H1 (cell line): ENCODE results near the gene PSG1. TPM values are rescaled to one million over a fixed set of nuclear protein-coding genes. Genes with fewer than 3 reads are reported as not detected.
"Not testable (repeated sequence)": the region's sequence is repeated elsewhere in the genome, so short reads cannot be mapped to it uniquely, and the experiment has no call there.

Source experiments
- CTCF ChIA-PET: fragments of 300-600 bp; sonication (Branson Sonifier 250); formaldehyde crosslinking; loops from one replicate; lab custom pipeline; 2021; ENCODE audit not compliant: partially characterized antibody; lab: Charles Lee
- POLR2A ChIA-PET: fragments of 300-600 bp; sonication (Branson Sonifier 250); formaldehyde crosslinking; loops from one replicate; lab custom pipeline; 2021; ENCODE audit warnings: inconsistent platforms; ENCODE audit not compliant: partially characterized antibody; lab: Charles Lee
- DNase-seq, 2 experiments: peaks; one replicate each; pipeline versions ENCODE4 v3.0.0 to v3.0.0-alpha.2; 2010 to 2022; ENCODE audit warnings: low spot score in 2 of 2, low read depth in 1 of 2, mixed read lengths in 1 of 2
- FAIRE-seq: peaks from 2 replicates; lab custom pipeline; 2011; peaks lifted over from hg19 to GRCh38; lab: Jason Lieb, UNC
- H2AFZ ChIP-seq: 2 replicates; pipeline ENCODE4 v1.8.1; 2012; ENCODE audit warnings: low read length, inconsistent platforms
- H2AK5ac ChIP-seq: 2 replicates; pipeline ENCODE4 v1.6.1; 2013; ENCODE audit warnings: low read depth, low read length
- H2BK120ac ChIP-seq: replicated peaks from 2 replicates; pipeline ENCODE3; 2013; ENCODE audit warnings: low read depth, low read length, inconsistent platforms
- H2BK12ac ChIP-seq: 2 replicates; pipeline ENCODE4 v1.6.1; 2013; ENCODE audit warnings: low read depth, low read length
- H2BK15ac ChIP-seq: 2 replicates; pipeline ENCODE4 v1.6.1; 2013; ENCODE audit warnings: low read length
- H2BK20ac ChIP-seq: 2 replicates; pipeline ENCODE4 v1.6.1; 2013; ENCODE audit warnings: low read length
- H2BK5ac ChIP-seq: 2 replicates; pipeline ENCODE4 v1.6.1; 2013; ENCODE audit warnings: low read depth, low read length
- H3K14ac ChIP-seq: 2 replicates; pipeline ENCODE4 v1.6.1; 2013; ENCODE audit warnings: inconsistent platforms; ENCODE audit not compliant: insufficient read length
- H3K18ac ChIP-seq: 2 replicates; pipeline ENCODE4 v1.6.1; 2013; ENCODE audit warnings: low read length; ENCODE audit errors: extremely low read depth
- H3K23ac ChIP-seq: 2 replicates; pipeline ENCODE4 v1.6.1; 2013; ENCODE audit warnings: inconsistent platforms; ENCODE audit not compliant: insufficient read length
- H3K23me2 ChIP-seq: 2 replicates; pipeline ENCODE4 v1.6.1; 2013; ENCODE audit warnings: low read depth, low read length
- H3K27ac ChIP-seq: 2 replicates; pipeline ENCODE4 v1.6.1; 2011; ENCODE audit warnings: low read depth, low read length, inconsistent platforms
- H3K27me3 ChIP-seq, 4 experiments: replicated peaks in 1 of 4; 1 replicate in 1 of 4; 2 replicates in 3 of 4; pipeline versions ENCODE4 v1.6.1 to v1.8.1; 2011 to 2013; ENCODE audit warnings: low read length in 3 of 4, mild to moderate bottlenecking in 3 of 4, inconsistent platforms in 2 of 4, mixed read lengths in 2 of 4, moderate library complexity in 1 of 4; ENCODE audit not compliant: control insufficient read depth in 3 of 4, insufficient read depth in 3 of 4; ENCODE audit errors: extremely low read depth in 1 of 4
- H3K36me3 ChIP-seq, 4 experiments: 2 replicates each; pipeline versions ENCODE4 v1.6.1 to v1.8.1; 2011 to 2013; ENCODE audit warnings: mild to moderate bottlenecking in 4 of 4, low read length in 3 of 4, moderate library complexity in 2 of 4, control low read depth in 1 of 4, inconsistent platforms in 1 of 4; ENCODE audit not compliant: insufficient read depth in 4 of 4, control insufficient read depth in 2 of 4
- H3K4ac ChIP-seq: replicated peaks from 2 replicates; pipeline ENCODE3; 2013; ENCODE audit warnings: low read length, low read depth, mixed read lengths, inconsistent platforms; ENCODE audit not compliant: insufficient read length
- H3K4me1 ChIP-seq, 4 experiments: replicated peaks in 1 of 4; 1 replicate in 1 of 4; 2 replicates in 3 of 4; pipeline versions ENCODE4 v1.6.1 to v1.8.1; 2011 to 2013; ENCODE audit warnings: low read length in 3 of 4, inconsistent platforms in 2 of 4, mixed read lengths in 1 of 4; ENCODE audit not compliant: insufficient read depth in 4 of 4, control insufficient read depth in 3 of 4
- H3K4me2 ChIP-seq, 2 experiments: 2 replicates each; pipeline versions ENCODE4 v1.6.1 to v1.8.1; 2011 to 2013; ENCODE audit warnings: low read depth in 2 of 2, low read length in 2 of 2, control low read depth in 1 of 2, inconsistent platforms in 1 of 2, mild to moderate bottlenecking in 1 of 2; ENCODE audit not compliant: insufficient read depth in 1 of 2
- H3K4me3 ChIP-seq, 4 experiments: fragments of 200-600, 300-600 bp in 1 of 4; sonication (generic), shearing (Covaris generic), sonication (Bioruptor Twin) in 1 of 4; 2 replicates each; pipeline versions ENCODE4 v1.5.1 to v1.8.1; 2011 to 2016; ENCODE audit warnings: low read length in 4 of 4, low read depth in 3 of 4, control low read depth in 2 of 4, inconsistent platforms in 2 of 4, mild to moderate bottlenecking in 2 of 4, mixed read lengths in 1 of 4, moderate library complexity in 1 of 4; ENCODE audit not compliant: insufficient read depth in 2 of 4; ENCODE audit errors: extremely low read depth in 1 of 4
- H3K56ac ChIP-seq: replicated peaks from 2 replicates; pipeline ENCODE3; 2013; ENCODE audit warnings: low read depth, mild to moderate bottlenecking, mixed read lengths, low read length, inconsistent platforms; ENCODE audit not compliant: insufficient read length
- H3K79me1 ChIP-seq: 2 replicates; pipeline ENCODE4 v1.6.1; 2013; ENCODE audit warnings: low read depth, low read length, control low read depth
- H3K79me2 ChIP-seq, 2 experiments: 2 replicates each; pipeline versions ENCODE4 v1.6.1 to v1.8.1; 2012 to 2013; ENCODE audit warnings: low read length in 2 of 2, mild to moderate bottlenecking in 2 of 2, inconsistent platforms in 1 of 2; ENCODE audit not compliant: insufficient read depth in 2 of 2, control insufficient read depth in 1 of 2
- H3K9ac ChIP-seq, 4 experiments: replicated peaks in 1 of 4; 1 replicate in 1 of 4; 2 replicates in 3 of 4; pipeline versions ENCODE4 v1.6.1 to v1.8.1; 2011 to 2013; ENCODE audit warnings: low read depth in 3 of 4, low read length in 3 of 4, control low read depth in 2 of 4, mild to moderate bottlenecking in 2 of 4, moderate library complexity in 2 of 4, inconsistent platforms in 1 of 4; ENCODE audit errors: extremely low read depth in 1 of 4
- H3K9me3 ChIP-seq, 2 experiments: 2 replicates each; pipeline versions ENCODE4 v1.6.1 to v1.8.1; 2012 to 2013; ENCODE audit warnings: mild to moderate bottlenecking in 2 of 2, moderate library complexity in 2 of 2, control low read depth in 1 of 2, inconsistent platforms in 1 of 2, low read depth in 1 of 2, low read length in 1 of 2, mixed read lengths in 1 of 2; ENCODE audit not compliant: insufficient read depth in 2 of 2
- H4K20me1 ChIP-seq, 2 experiments: replicated peaks in 1 of 2; 2 replicates each; pipeline versions ENCODE3 to v1.8.1; 2011 to 2013; ENCODE audit warnings: inconsistent platforms in 2 of 2, low read length in 2 of 2, mild to moderate bottlenecking in 1 of 2; ENCODE audit not compliant: insufficient read depth in 2 of 2, control insufficient read depth in 1 of 2
- H4K5ac ChIP-seq: 2 replicates; pipeline ENCODE4 v1.6.1; 2013; ENCODE audit warnings: low read length, low read depth, mixed read lengths, inconsistent platforms; ENCODE audit not compliant: insufficient read length
- H4K8ac ChIP-seq: 2 replicates; pipeline ENCODE4 v1.8.0; 2013; ENCODE audit warnings: mild to moderate bottlenecking, moderate library complexity, low read length, inconsistent platforms; ENCODE audit not compliant: insufficient read depth; ENCODE audit errors: extremely low read depth
- H4K91ac ChIP-seq: replicated peaks from 2 replicates; pipeline ENCODE3; 2013; ENCODE audit warnings: low read length, mixed read lengths, inconsistent platforms; ENCODE audit not compliant: insufficient read length
- WGBS, 2 experiments: shearing (Covaris generic) in 1 of 2; methylation state at CpG; one replicate each; pipeline versions ENCODE4 v1.1.6 to v1.1.7; 2013 to 2015; ENCODE audit warnings: low lambda C conversion rate in 2 of 2, mixed read lengths in 2 of 2, inconsistent platforms in 1 of 2, low coverage in 1 of 2, missing lambda C conversion rate in 1 of 2; ENCODE audit not compliant: insufficient replicate concordance in 2 of 2, insufficient coverage in 1 of 2, insufficient read length in 1 of 2; ENCODE audit errors: extremely low coverage in 1 of 2, missing lambda C conversion rate in 1 of 2; 5-methylcytosine and 5-hydroxymethylcytosine counted together
- polyA plus RNA-seq, 7 experiments: library from polyadenylated mRNA; depleted of rRNA in 3 of 7; stranded (reverse) in 5 of 7; unstranded in 2 of 7; fragments of >200 nt in 5 of 7; fragments of 200-250 nt in 2 of 7; gene quantifications; 1 replicate in 5 of 7; 2 replicates in 1 of 7; 4 replicates in 1 of 7; pipeline versions ENCODE4 v1.2.1 to v1.2.3, GENCODE V29; 2011 to 2013; ENCODE audit warnings: missing spikeins in 2 of 7, mixed read lengths in 2 of 7
- total RNA-seq: library from RNA; stranded (reverse); fragmentation: NEBNext Ultra II Directional; extraction: Animal tissue kit (Norgen Biotek cat#: 25700); gene quantifications from 2 replicates; pipeline ENCODE4 v1.2.1, GENCODE V29; 2021

PSG1 gene
- total and polyA plus RNA-seq, 2 of the 8 experiments (the other 6 are each of a cell fraction or from before 2014, with no cell fraction given): not detected

- H2AK5ac ChIP-seq, H3K23me2 ChIP-seq, H2BK15ac ChIP-seq, H3K27ac ChIP-seq, H2AFZ ChIP-seq, H3K4ac ChIP-seq, H3K18ac ChIP-seq, FAIRE-seq, H3K9ac ChIP-seq, H2BK20ac ChIP-seq, DNase-seq, H2BK12ac ChIP-seq, H4K8ac ChIP-seq, H3K4me3 ChIP-seq, H4K5ac ChIP-seq, H3K36me3 ChIP-seq, H2BK120ac ChIP-seq, POLR2A ChIA-PET, H3K79me2 ChIP-seq, H3K56ac ChIP-seq, CTCF ChIA-PET, H3K79me1 ChIP-seq, H3K23ac ChIP-seq, H3K4me1 ChIP-seq, H2BK5ac ChIP-seq, H4K91ac ChIP-seq, H3K27me3 ChIP-seq, H3K14ac ChIP-seq, H4K20me1 ChIP-seq, H3K4me2 ChIP-seq: not testable (repeated sequence)
- H3K9me3 ChIP-seq: peaks cover 23 to 35% of the 10 kb centered on the region in 2 experiments
- 81% methylated on average over 12 of the region's 12 CpGs; no CpG with 5 or more reads in 1 of the 2 experiments for whole genome bisulfite sequencing, 2 experiments
Observed at GRCh38 chr19:42899674-42900073, 20.2 kb upstream of the PSG1 start.

- H3K56ac ChIP-seq, H3K4me2 ChIP-seq, H2AK5ac ChIP-seq, H2BK120ac ChIP-seq, H3K23me2 ChIP-seq, H3K36me3 ChIP-seq, FAIRE-seq, H3K4me3 ChIP-seq, H3K18ac ChIP-seq, H2BK15ac ChIP-seq, CTCF ChIA-PET, H3K79me2 ChIP-seq, H3K4ac ChIP-seq, H4K20me1 ChIP-seq, POLR2A ChIA-PET, H3K4me1 ChIP-seq, H2BK12ac ChIP-seq, H3K23ac ChIP-seq, DNase-seq, H3K9ac ChIP-seq, H3K27ac ChIP-seq, H2BK5ac ChIP-seq, H2AFZ ChIP-seq, H3K79me1 ChIP-seq, H4K5ac ChIP-seq, H4K8ac ChIP-seq, H3K27me3 ChIP-seq, H3K14ac ChIP-seq, H4K91ac ChIP-seq, H2BK20ac ChIP-seq: not testable (repeated sequence)
- 90% methylated on average over 1 of the region's 1 CpG; no CpG with 5 or more reads in 1 of the 2 experiments for WGBS, 2 experiments
- H3K9me3 ChIP-seq: peaks cover 23 to 36% of the 10 kb centered on the region in 2 experiments
Observed at GRCh38 chr19:42899110-42899509, 19.6 kb upstream of the PSG1 start.
